Liver (tissue), 9 donors: ENCODE data around the gene SETD1A. TPM values are rescaled to one million over a fixed set of nuclear protein-coding genes. Genes with fewer than 3 reads are reported as not detected.

Experiments used
- DNase-seq: peaks from one replicate; pipeline ENCODE4 v3.0.0-alpha.2; 2017; ENCODE audit warnings: low spot score
- H3K27ac ChIP-seq, 2 donors: one replicate each; pipeline ENCODE4 v1.7.0; 2013; ENCODE audit warnings: inconsistent platforms in 2 of 2, low read length in 2 of 2, control low read depth in 1 of 2, low read depth in 1 of 2, mild to moderate bottlenecking in 1 of 2
- H3K27me3 ChIP-seq, 4 donors: one replicate each; pipeline versions ENCODE4 v1.6.1 to v1.7.0; 2013; ENCODE audit warnings: low read length in 3 of 4, inconsistent platforms in 1 of 4, mild to moderate bottlenecking in 1 of 4, moderate library complexity in 1 of 4; ENCODE audit not compliant: control insufficient read depth in 4 of 4, insufficient read depth in 4 of 4
- H3K36me3 ChIP-seq, 4 donors: one replicate each; pipeline versions ENCODE4 v1.6.1 to v1.7.0; 2013; ENCODE audit warnings: low read length in 3 of 4, mild to moderate bottlenecking in 3 of 4, low read depth in 1 of 4, moderate library complexity in 1 of 4; ENCODE audit not compliant: control insufficient read depth in 4 of 4, insufficient read depth in 3 of 4
- H3K4me1 ChIP-seq, 4 donors: one replicate each; pipeline versions ENCODE4 v1.6.1 to v1.7.0; 2013; ENCODE audit warnings: low read length in 3 of 4, mild to moderate bottlenecking in 3 of 4, moderate library complexity in 1 of 4; ENCODE audit not compliant: control insufficient read depth in 4 of 4, insufficient read depth in 4 of 4
- H3K4me3 ChIP-seq, 3 donors: one replicate each; pipeline versions ENCODE4 v1.6.1 to v1.7.0; 2013; ENCODE audit warnings: low read length in 3 of 3, control low read depth in 1 of 3, low read depth in 1 of 3, mild to moderate bottlenecking in 1 of 3
- H3K9ac ChIP-seq, 2 donors: one replicate each; pipeline ENCODE4 v1.7.0; 2013; ENCODE audit warnings: low read length in 2 of 2, mild to moderate bottlenecking in 2 of 2, moderate library complexity in 2 of 2, control low read depth in 1 of 2, low read depth in 1 of 2
- H3K9me3 ChIP-seq, 4 donors: one replicate each; pipeline versions ENCODE4 v1.6.1 to v1.7.0; 2013; ENCODE audit warnings: low read length in 3 of 4; ENCODE audit not compliant: control insufficient read depth in 4 of 4
- EGR1 ChIP-seq, 2 donors: IDR thresholded peaks; 2 replicates each; pipeline ENCODE4 v1.6.1; 2016 to 2018; ENCODE audit warnings: antibody characterized with exemption in 2 of 2, low read depth in 2 of 2
- FOXA1 ChIP-seq: IDR thresholded peaks from 2 replicates; pipeline ENCODE4 v1.6.1; 2016; ENCODE audit warnings: antibody characterized with exemption
- FOXA2 ChIP-seq: IDR thresholded peaks from 2 replicates; pipeline ENCODE4 v1.6.1; 2016; ENCODE audit warnings: antibody characterized with exemption
- GABPA ChIP-seq, 2 donors: IDR thresholded peaks in 1 of 2; conservative IDR thresholded peaks in 1 of 2; 2 replicates each; pipeline ENCODE4 v1.6.1; 2016; ENCODE audit warnings: antibody characterized with exemption in 2 of 2, mild to moderate bottlenecking in 1 of 2, moderate library complexity in 1 of 2
- HNF4A ChIP-seq, 2 donors: conservative IDR thresholded peaks; 2 replicates each; pipeline ENCODE4 v1.6.1; 2016; ENCODE audit warnings: antibody characterized with exemption in 2 of 2, mild to moderate bottlenecking in 2 of 2
- SP1 ChIP-seq: IDR thresholded peaks from 2 replicates; pipeline ENCODE4 v1.6.1; 2018; ENCODE audit warnings: antibody characterized with exemption, mild to moderate bottlenecking
- TAF1 ChIP-seq: conservative IDR thresholded peaks from 2 replicates; pipeline ENCODE4 v1.6.1; 2016; ENCODE audit warnings: antibody characterized with exemption, mild to moderate bottlenecking
- YY1 ChIP-seq: IDR thresholded peaks from 2 replicates; pipeline ENCODE4 v1.6.1; 2016; ENCODE audit warnings: antibody characterized with exemption, mild to moderate bottlenecking
- WGBS: extraction: QIAGEN DNeasy Blood & Tissue Kit; methylation state at CpG from one replicate; pipeline ENCODE4 v1.1.7; 2013; 5-methylcytosine and 5-hydroxymethylcytosine counted together
- polyA plus RNA-seq, 2 donors: library from polyadenylated mRNA; stranded (reverse) in 1 of 2; unstranded in 1 of 2; fragments of 200-250 nt in 1 of 2; fragments of >200 nt in 1 of 2; fragmentation: Nextera tagmentation in 1 of 2; extraction: Ambion mirVana in 1 of 2; gene quantifications; one replicate each; pipeline versions ENCODE4 v1.2.1 to v1.2.3, GENCODE V29; 2013 to 2015
- total RNA-seq, 2 donors: library from RNA; depleted of rRNA; stranded (reverse); fragments of >200 nt; gene quantifications; one replicate each; pipeline ENCODE4 v1.2.3, GENCODE V29; 2014
- TF ChIP-seq, protein P1 (sequence below): IDR thresholded peaks from 2 replicates; pipeline ENCODE4 v1.6.1; 2016; ENCODE audit warnings: antibody characterized with exemption
- TF ChIP-seq, protein P2 (sequence below): IDR thresholded peaks from 2 replicates; pipeline ENCODE4 v1.6.1; 2016; ENCODE audit warnings: antibody characterized with exemption, mild to moderate bottlenecking
- TF ChIP-seq, protein P3 (sequence below): IDR thresholded peaks from 2 replicates; pipeline ENCODE4 v1.6.1; 2016; ENCODE audit warnings: antibody characterized with exemption
- TF ChIP-seq, protein P4 (sequence below): IDR thresholded peaks from 2 replicates; pipeline ENCODE4 v1.6.1; 2016; ENCODE audit warnings: antibody characterized with exemption
- TF ChIP-seq, protein P5 (sequence below): fragments of 150-350 bp; IDR thresholded peaks from 2 replicates; pipeline ENCODE4 v1.5.1; 2017; ENCODE audit warnings: improper control_type of control experiment, low read depth, low read length; ENCODE audit not compliant: missing input control
- donor health status: healthy.
- donor health status: healthy.
- donor health status: healthy.
- donor health status: healthy.
- donor health status: healthy.

SETD1A gene
- total and polyA plus RNA-seq, 4 donors = 2.7 to 4.9 (median 3.7) TPM

DNA sequence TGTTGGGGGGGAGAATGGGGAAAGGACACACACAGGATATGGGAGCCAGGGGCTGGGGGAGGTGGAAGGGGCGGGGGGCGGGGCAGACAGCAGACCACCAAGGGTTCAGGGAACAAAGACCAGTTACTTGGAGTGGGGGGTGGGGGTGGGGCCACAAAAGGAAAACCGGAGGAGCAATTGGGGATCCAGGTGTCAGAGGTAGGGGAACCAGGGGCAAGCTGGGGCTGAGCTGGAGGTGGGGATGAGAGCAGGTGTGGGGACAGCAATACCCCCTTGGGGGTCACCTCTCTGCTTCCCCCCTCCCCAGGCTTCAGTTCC, 10.1 kb upstream of the SETD1A start:
- no peak for TF ChIP-seq FOXA1
- no peak overlapping the region for H3K9ac ChIP-seq
- H3K27ac ChIP-seq = peak overlapping the region in 1 of 2 donors; percentile 91
- no peak overlapping the region for H3K4me3 ChIP-seq
- no peak for DNase-seq
- WGBS = 89% methylated on average over 3 of the region's 3 CpGs
- H3K9me3 ChIP-seq = no peaks in the 10 kb centered on the region
- peaks cover 14 to 31% (median 21%) of the 10 kb centered on the region in 4 donors for H3K4me1 ChIP-seq
- no peaks in the 10 kb centered on the region for H3K27me3 ChIP-seq
- peaks cover 0 to 2% (median 0%) of the 10 kb centered on the region in 4 donors for H3K36me3 ChIP-seq

DNA sequence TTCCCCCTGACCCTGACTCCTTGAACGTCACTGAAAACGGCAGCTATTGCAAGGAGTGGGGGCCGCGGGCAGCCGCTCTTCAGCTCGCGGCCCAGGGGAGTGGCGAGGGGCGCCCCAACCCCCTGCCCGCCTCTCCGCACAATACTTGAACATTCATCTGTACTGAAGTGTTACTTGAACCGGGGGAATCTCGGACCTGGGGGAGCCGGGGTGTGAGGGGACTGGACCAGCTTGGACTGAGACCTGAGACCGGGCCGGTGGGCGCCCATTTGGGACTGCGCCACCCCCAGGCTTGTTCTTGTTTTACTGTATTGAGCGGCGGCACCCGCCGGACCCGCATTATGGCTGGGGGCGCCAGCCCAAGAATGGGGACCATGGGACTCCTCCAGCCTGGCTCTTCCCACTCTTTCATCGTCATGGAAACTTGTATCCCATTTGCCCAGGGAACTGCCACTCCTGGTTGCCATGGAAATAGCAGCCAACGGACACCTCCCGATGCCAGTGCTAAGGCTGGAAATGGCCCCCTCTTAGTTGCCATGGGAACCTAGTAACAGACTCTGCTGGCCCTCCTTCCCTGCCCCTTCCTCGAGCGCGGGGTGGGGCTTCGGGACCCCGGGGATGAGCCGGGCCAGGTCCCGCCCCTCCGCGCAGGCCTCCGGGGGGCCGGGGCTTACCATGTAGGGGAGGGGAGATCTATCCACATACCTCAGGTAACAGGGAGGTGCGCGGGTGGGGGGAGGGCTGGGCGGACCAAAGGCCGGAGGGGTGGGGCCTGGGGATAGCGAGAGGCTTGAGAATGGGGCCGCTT, 9.5 kb upstream of the SETD1A start:
- peaks cover 14 to 34% (median 25%) of the 10 kb centered on the region in 4 donors for H3K4me1 ChIP-seq
- H3K9me3 ChIP-seq = no peaks in the 10 kb centered on the region
- WGBS = 44% methylated on average over 44 of the region's 44 CpGs
- H3K27ac ChIP-seq = peak overlapping the region; percentile 91 to 92
- peak; percentile 74 for DNase-seq
- TF ChIP-seq EGR1 (IDR thresholded peaks at IDR 0.05; ENCODE audit: low read depth in 2 of 2) = peak in 1 of 2 donors; percentile 30
- TF ChIP-seq, protein P1, sequence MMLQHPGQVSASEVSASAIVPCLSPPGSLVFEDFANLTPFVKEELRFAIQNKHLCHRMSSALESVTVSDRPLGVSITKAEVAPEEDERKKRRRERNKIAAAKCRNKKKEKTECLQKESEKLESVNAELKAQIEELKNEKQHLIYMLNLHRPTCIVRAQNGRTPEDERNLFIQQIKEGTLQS = no peak
- peak; percentile 42 for TF ChIP-seq SP1
- no peaks in the 10 kb centered on the region for H3K27me3 ChIP-seq
- H3K9ac ChIP-seq = peak overlapping the region in 1 of 2 donors; percentile 16
- H3K36me3 ChIP-seq = no peaks in the 10 kb centered on the region
- peak overlapping the region; percentile 81 to 86 (median 84) for H3K4me3 ChIP-seq

DNA sequence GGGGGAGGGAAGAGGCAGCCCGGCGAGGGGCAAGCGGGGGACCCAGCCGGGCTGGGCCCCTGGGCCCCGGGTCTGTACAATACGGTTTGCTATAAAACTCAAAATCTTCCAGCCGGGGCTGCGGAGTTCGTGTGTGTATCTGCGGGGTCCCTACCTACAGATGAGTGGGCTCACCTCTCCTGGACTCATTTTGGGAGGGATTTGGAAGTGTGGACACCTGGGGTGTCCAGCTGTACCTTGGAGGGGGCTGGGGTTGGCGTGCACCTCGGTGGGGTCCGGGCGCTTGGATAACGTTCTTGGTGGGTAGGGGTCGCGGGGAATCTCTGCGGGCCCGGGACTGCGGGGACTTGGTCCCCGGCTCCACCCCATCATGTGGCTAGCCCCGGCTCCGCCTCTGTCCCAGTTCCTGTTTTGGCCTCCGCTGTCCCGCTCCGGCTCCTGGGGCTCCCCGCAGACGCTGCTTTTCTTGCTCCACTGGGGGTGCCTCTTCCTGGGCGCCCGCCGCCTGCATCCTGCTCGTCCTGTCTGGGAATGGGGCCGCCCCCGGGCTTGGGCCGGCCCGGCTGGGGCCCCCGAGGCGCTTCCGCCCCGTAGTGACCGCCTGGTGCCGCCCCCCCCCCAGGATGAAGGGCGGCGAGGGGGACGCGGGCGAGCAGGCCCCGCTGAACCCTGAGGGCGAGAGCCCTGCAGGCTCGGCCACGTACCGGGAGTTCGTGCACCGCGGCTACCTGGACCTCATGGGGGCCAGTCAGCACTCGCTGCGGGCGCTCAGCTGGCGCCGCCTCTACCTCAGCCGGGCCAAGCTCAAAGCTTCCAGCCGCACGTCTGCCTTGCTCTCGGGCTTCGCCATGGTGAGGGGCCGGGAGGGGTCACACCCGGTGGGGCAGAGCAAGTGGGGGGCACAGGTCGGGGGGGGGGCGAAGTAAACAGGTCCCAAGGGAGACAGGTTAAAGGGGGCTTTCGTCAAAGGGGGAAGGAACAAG, 8.6 kb upstream of the SETD1A start, which contains the start of gene ORAI3:
TSS of gene ORAI3 (plus strand) at position 402 of the 983 bp plus-strand sequence. CDS start at position 624, 222 bp downstream.
- Histone ChIP-seq H3K9me3 (no peaks in the 10 kb centered on the region), H3K36me3 (no peaks in the 10 kb centered on the region), H3K4me3 (peak within 1 kb of the TSS; percentile 84 to 90 (median 86)), H3K27me3 (no peaks in the 10 kb centered on the region), H3K4me1 (peaks cover 17 to 43% (median 34%) of the 10 kb centered on the region in 4 donors), H3K9ac (peak within 1 kb of the TSS; percentile 77 to 91), H3K27ac (peak within 1 kb of the TSS; percentile 91 to 92)
- TF ChIP-seq, protein P1 = no peak
- TF ChIP-seq, protein P2, sequence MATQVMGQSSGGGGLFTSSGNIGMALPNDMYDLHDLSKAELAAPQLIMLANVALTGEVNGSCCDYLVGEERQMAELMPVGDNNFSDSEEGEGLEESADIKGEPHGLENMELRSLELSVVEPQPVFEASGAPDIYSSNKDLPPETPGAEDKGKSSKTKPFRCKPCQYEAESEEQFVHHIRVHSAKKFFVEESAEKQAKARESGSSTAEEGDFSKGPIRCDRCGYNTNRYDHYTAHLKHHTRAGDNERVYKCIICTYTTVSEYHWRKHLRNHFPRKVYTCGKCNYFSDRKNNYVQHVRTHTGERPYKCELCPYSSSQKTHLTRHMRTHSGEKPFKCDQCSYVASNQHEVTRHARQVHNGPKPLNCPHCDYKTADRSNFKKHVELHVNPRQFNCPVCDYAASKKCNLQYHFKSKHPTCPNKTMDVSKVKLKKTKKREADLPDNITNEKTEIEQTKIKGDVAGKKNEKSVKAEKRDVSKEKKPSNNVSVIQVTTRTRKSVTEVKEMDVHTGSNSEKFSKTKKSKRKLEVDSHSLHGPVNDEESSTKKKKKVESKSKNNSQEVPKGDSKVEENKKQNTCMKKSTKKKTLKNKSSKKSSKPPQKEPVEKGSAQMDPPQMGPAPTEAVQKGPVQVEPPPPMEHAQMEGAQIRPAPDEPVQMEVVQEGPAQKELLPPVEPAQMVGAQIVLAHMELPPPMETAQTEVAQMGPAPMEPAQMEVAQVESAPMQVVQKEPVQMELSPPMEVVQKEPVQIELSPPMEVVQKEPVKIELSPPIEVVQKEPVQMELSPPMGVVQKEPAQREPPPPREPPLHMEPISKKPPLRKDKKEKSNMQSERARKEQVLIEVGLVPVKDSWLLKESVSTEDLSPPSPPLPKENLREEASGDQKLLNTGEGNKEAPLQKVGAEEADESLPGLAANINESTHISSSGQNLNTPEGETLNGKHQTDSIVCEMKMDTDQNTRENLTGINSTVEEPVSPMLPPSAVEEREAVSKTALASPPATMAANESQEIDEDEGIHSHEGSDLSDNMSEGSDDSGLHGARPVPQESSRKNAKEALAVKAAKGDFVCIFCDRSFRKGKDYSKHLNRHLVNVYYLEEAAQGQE = peak; percentile 57
- TF ChIP-seq FOXA2 (no peak), HNF4A (conservative IDR thresholded peaks at IDR 0.05) (no peak), GABPA (IDR thresholded peaks at IDR 0.05 in 1 of 2, conservative IDR thresholded peaks at IDR 0.05 in 1 of 2) (peak in 1 of 2 donors; percentile 18), YY1 (peak; percentile 24), TAF1 (peak; percentile 75), EGR1 (IDR thresholded peaks at IDR 0.05; ENCODE audit: low read depth in 2 of 2) (peak in 1 of 2 donors; percentile 30), SP1 (peak; percentile 12)
- TF ChIP-seq, protein P3, sequence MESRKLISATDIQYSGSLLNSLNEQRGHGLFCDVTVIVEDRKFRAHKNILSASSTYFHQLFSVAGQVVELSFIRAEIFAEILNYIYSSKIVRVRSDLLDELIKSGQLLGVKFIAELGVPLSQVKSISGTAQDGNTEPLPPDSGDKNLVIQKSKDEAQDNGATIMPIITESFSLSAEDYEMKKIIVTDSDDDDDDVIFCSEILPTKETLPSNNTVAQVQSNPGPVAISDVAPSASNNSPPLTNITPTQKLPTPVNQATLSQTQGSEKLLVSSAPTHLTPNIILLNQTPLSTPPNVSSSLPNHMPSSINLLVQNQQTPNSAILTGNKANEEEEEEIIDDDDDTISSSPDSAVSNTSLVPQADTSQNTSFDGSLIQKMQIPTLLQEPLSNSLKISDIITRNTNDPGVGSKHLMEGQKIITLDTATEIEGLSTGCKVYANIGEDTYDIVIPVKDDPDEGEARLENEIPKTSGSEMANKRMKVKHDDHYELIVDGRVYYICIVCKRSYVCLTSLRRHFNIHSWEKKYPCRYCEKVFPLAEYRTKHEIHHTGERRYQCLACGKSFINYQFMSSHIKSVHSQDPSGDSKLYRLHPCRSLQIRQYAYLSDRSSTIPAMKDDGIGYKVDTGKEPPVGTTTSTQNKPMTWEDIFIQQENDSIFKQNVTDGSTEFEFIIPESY = no peak
- TF ChIP-seq, protein P4, sequence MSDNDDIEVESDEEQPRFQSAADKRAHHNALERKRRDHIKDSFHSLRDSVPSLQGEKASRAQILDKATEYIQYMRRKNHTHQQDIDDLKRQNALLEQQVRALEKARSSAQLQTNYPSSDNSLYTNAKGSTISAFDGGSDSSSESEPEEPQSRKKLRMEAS = no peak
- TF ChIP-seq, protein P5, sequence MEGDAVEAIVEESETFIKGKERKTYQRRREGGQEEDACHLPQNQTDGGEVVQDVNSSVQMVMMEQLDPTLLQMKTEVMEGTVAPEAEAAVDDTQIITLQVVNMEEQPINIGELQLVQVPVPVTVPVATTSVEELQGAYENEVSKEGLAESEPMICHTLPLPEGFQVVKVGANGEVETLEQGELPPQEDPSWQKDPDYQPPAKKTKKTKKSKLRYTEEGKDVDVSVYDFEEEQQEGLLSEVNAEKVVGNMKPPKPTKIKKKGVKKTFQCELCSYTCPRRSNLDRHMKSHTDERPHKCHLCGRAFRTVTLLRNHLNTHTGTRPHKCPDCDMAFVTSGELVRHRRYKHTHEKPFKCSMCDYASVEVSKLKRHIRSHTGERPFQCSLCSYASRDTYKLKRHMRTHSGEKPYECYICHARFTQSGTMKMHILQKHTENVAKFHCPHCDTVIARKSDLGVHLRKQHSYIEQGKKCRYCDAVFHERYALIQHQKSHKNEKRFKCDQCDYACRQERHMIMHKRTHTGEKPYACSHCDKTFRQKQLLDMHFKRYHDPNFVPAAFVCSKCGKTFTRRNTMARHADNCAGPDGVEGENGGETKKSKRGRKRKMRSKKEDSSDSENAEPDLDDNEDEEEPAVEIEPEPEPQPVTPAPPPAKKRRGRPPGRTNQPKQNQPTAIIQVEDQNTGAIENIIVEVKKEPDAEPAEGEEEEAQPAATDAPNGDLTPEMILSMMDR = no peak
- DNase-seq = peak; percentile 69
- WGBS = under 1% methylated on average over 70 of the region's 70 CpGs
